ENCODE measurements around the gene ZNF175.

The ZNF175 gene

DNA sequence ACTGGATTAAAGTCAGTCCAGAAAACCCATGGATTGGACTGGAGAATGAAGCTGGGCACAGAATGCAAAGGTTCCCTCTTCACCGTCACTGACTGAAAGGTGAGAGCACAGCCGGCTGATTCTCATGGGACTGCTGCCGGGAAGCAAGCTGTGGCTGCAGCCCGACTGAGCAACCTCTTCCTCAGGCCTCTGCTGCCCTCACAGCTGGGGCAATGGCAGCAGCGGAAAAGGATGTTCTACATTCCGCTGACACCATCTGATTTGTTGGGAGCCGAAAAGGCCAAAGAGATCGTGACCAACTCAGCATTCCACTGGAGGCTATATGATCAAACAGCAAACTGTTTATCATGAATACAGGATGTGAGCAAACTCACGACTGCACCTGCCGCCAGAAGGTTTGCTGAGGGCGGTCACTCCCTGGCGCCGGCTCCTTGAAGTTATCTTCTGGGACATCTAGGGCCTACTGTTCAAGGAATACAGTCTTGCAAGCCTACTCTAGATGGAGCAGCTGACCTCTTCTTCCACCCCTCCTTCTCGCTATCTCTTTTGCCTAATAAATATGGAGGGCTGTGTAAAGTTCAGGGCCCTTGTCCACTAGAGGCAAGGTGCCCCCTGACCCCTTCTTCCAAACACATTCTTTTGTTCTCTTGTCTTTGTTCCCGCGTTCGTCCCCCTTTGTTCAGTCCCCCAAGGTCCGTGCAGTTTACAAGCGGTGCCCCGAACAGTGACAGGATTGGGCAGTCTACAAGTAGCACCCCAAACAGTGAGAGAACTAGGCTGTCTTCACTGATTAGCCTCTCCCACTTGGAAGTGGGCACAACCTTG, 20.0 kb upstream of the ZNF175 start:
- DNase-seq, result no peak

DNA sequence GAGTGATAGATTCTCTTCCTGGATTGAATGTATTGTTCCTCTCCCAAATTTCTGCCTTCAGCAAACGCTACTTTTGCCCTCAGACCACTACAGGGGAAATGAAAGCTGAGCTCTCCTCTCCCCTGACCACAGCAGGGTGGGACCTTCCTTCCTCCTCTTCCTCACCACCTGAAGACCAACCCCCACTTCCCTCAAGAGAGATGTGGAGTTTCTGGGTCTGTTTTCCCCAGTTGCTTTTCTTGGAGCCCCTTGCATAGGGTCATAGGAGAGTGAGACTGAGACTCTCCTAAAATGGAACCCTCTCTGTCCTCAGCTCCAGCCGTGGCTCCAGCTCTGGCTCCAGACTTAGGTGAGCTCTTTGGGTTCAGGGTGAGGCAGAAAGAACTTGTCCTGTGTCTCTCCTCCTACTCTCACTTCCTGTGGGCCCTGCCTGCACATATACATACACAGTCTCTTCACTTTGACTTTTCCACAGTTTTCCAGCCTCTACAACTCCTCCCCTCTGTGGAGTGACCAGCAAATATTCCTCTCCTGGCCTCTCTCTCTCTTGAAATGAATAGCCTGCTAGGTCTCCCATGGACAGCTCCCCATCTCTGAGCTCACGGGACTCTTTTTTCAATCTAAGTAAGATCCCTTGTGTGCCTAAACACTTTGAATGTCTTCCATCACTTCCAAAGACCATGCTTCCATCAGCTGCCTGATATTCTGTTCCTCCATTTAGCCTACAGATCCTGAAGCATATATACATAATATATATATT, 19.2 kb upstream of the ZNF175 start:
- no peak for DNase-seq

GRCh38 chr19:51552608-51552995, 18.5 kb upstream of the ZNF175 start:
- DNase-seq, result no peak

DNA sequence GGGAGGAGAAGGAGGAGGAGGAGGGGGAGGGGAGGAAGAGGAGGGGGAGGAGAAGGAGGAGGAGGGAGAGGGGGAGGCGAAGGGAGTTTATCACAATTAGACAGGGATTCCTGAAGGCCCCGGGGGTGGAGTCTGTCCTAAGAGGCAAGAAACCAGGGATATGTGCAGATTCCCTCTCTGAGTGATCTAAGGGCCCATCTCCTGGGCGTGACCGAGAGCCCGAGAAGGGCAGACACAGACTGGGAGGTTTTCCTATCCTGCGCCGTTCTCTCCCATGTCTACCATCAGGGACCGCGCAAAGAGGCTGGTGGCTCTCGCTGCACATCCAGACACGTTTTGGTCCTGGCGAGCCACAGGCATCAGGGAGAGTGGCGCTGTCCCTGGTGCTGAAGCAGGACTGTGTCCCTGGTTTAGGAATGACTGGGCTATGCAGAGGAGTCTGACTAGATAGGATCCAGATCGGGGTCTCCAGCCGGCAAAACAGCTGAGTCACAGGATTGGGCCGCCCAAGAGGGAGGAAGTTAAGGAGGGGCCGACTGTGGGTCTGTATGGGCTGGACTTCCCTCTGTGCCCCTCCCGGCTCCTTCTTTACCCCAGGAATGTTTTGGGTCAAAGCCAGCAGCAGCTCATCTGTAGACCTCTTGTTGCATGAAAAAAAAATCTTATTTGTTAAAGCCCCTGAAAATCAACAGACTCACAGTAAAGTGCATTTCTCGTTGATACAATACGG, 17.9 kb upstream of the ZNF175 start:
- DNase-seq, result peak; percentile 22

- DNase-seq, result no peak
These were observed 11.8 kb upstream of the ZNF175 start for GRCh38 chr19:51559240-51559639.

GRCh38 chr19:51560339-51560738, 10.7 kb upstream of the ZNF175 start:
- no peak for DNase-seq

DNA sequence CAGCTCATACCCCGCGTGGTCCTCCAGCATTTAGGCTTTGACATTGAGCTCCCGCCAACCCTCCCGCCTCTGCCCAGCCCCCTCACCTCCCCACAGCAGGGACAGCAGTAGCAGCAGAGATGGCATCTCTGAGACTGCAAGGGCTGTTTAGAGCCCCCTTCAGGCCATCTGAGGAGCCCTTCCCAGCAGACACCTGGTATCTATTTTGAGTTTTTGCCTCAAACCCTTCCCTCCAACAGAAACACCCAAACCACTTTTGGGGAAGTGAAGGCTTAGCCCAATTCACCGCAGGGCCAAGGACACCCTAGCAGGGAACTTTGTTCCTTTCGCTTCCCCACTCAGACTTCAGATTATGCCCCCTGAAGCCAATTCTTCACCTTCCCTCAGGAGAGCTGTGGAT, 6.3 kb upstream of the ZNF175 start:
- DNase-seq, result no peak

- no peak for DNase-seq
These were observed 5.5 kb upstream of the ZNF175 start for GRCh38 chr19:51565583-51565982.

- no peak for DNase-seq
These were observed 4.5 kb upstream of the ZNF175 start for GRCh38 chr19:51566489-51567100.

DNA sequence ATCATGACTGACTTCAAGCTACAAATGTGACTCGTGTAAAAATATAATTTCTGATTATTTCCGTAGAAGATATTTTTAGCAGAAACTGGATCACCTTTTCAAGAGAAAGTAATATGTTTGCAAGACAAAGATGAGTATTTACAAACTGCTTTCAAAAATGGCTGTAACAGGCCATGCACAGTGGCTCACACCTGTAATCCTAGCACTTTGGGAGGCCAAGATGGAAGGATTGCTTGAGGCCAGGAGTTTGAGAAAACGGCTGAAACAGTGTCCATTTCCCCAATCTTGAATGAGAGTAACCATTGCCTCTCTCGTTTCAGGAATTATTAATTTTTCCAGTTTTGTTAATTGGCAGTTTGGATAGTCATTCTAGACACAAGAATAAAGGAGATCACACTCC, 3.5 kb upstream of the ZNF175 start:
- DNase-seq, result no peak

DNA sequence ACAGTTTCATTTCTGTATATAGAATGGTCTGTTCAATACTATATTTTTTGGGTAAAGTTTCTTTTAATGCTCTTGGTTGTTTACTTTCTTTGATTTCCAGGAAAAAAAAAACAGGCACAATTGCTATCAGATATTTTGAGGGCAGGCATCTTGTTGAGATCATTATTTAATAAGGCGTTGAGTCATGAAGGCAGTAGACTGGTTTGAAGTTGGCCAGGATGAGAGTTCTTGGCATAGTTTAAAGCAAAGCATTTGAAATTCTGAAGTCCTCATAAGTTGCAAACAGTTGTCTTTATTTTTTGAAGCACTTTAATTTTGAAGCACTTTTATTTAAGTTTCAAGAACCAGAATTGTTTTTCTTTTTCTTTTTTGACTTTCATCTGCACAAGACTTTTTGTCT, 2.6 kb upstream of the ZNF175 start:
- no peak for DNase-seq

DNA sequence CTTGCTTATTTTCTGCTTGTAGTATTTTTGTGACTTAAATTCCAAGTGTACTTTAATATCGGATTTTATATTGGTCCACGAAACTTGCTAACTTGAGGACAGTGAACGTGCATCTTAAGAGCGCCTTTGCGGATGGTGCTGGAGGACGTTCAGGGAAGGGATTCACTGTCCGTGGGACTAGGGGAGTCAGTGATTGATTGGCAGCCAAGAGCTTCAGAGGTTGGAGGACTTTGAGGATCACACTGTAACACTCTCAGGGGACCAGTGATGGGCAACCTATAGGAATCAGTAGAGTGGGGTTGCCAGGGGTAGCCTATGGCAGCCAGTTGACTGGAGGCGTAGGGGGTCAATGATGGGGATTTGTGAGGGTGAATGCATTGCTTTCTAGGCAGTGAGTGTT, 516 bp downstream of the ZNF175 start:
- no peak for DNase-seq

DNA sequence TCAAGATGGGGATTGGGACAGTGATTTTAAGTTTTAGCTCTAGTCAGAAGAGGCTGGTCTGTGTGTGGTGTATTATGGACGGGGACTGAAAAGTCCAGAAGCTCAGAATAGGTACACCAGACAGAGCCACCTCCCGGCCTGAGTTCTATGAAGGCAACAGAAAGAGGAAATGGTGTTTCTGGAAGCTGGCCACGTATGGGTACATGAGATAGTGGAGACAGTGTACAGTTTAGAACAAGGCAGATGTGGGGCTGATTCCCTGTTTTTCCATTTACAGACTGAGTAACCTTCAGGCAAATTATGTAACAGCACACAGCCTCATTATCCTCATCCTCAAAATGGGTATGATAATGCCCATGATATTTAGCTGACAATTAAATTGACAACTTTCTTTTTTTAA, 1.3 kb downstream of the ZNF175 start:
- DNase-seq, result no peak

DNA sequence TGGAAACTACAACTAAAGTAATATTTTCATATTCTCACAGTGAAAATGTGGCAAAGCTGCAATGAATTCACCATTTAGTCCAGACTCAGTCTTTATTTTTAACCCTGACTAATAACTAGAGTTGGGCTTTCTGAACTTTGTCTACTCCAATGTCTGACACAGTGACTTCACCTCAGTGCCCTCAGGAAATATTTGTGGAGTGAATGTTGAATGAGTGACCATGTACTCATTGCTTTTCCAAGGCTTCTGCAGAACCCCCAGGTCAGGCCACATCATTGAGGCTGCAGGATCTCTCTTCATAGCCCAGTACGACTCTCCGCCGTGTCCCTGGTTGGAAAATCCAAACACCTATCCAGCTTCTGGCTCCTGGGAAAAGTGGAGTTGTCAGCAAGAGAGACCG, 1.8 kb downstream of the ZNF175 start:
- no peak for DNase-seq

GRCh38 chr19:51573331-51573730, 2.2 kb downstream of the ZNF175 start:
- DNase-seq, result no peak

DNA sequence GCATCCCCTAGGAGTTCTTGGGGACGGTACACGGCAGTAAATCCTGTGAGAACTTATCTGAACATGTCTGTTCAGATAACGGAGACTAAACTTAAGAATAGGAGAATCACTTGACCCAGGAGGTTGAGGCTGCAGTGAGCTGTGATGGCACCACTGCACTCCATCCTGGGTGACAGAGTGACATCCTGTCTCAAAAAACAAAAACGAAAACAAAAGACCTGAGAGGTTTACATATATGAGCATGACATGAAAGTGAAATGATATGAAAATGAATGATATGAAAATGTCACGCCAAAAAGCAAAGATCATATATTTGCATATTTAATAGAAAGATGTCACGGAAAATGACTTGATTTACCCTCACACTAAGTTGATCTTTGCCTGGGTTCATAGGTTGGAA, 5.8 kb downstream of the ZNF175 start:
- DNase-seq, result no peak

DNA sequence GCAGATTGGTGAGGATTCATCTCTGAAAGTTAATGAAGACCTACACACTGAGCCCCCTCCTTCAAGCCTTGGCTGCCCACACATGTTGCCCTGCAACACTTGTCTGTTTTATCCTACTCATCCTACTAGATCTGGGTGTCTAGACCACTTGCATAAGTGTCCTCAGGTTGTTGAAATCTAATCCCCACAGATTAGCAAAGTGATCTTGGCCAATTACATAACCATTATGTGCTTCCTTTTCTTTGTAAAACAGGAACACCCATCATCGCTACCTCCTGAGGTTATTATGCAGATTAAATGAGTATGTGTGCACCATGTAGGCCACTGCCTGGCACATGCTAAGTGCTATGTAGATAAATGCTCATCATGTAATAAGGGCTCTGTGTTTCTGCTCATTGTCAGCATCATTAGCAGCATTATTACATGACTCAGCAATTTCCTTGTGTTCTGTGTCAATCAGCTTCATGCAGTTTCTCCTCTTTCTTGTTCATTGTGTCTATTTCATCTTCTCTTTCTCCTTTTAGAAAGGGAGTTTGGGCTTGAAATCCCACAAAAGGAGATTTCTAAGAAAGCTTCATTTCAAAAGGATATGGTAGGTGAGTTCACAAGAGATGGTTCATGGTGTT, 15.1 kb downstream of the ZNF175 start:
- DNase-seq, result no peak

DNA sequence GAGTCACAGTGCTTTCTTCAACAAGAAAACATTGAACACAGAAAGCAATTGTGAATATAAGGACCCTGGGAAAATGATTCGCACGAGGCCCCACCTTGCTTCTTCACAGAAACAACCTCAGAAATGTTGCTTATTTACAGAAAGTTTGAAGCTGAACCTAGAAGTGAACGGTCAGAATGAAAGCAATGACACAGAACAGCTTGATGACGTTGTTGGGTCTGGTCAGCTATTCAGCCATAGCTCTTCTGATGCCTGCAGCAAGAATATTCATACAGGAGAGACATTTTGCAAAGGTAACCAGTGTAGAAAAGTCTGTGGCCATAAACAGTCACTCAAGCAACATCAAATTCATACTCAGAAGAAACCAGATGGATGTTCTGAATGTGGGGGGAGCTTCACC, 15.7 kb downstream of the ZNF175 start:
- DNase-seq, result no peak

GRCh38 chr19:51587264-51588191, 16.4 kb downstream of the ZNF175 start:
- no peak for DNase-seq

- no peak for DNase-seq
These were observed 18.4 kb downstream of the ZNF175 start for GRCh38 chr19:51589511-51589910.

- no peak for DNase-seq
These were observed 19.4 kb downstream of the ZNF175 start for GRCh38 chr19:51590441-51590840.

DNA sequence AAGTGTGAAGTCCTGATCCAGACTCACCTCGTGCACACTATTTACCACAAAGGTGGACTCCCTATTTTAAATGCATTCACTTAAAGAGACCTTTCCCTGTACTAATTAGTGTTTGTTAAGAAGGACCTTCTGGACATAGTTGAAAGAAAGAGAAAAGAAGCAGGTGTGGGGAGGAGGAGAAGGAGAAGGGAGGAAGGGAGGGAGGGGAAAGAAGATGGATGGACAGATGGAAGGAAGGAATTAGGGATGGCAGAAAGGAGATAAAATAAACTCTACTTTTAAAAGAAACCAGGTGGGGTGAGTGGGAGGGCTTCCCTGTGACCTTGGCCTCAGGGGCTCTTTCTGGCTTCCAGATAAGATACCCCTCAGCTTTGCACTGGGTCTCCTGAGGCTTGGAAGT, 21.4 kb downstream of the ZNF175 start:
- no peak for DNase-seq
